ENCODE measurements around the gene PALS1.

- TF ChIP-seq NANOG (IDR thresholded peaks at IDR 0.05; ENCODE audit: borderline replicate concordance) (no peak), CTCF (conservative IDR thresholded peaks at IDR 0.05; ENCODE audit: low read depth in 2 of 2) (no peak), JUNB (IDR thresholded peaks at IDR 0.05; ENCODE audit: unreplicated experiment) (no peak)
Observed at GRCh38 chr14:67241411-67242167, at the start of gene PALS1.

Data from GM23338 (cell line).